Right hindlimb (tissue), 1 donor: ENCODE data around the gene SMOC1.

Experiments
- DNase-seq: peaks from one replicate; pipeline ENCODE4 v3.0.0-alpha.2; 2018

The SMOC1 gene

DNA sequence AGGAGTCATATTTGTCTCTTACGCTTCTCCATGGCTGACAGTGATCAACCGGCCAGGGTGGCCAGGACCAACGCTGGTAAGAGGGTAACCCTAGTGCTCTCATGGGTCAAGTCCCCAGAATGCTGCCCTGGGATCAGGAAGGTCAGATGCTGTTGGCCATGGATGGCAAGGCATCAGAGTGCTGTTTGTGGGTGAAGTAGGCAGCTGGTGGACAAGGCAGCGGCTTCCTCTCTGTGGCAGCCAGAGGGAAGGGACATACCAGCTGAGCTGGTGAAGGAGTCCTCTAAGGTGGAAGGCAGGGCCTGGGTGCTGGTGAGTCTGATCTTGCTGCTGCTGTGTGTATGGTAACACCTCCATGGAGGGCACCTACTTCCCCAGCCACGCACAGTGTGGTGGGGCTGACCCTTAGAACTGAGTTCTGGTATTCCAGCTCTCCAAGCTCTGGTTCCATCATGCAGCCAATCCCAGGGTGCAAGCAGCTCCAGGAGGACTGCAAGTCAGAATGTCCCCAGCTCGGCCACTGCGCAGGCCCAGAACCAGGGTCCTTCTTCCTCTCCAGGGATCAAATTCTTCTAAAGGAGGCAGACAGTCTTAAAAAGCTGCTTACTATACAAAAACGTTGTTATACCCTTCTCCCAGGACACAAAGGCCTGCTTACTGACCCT is 13.4 kb upstream of the SMOC1 start:
- DNase-seq, result no peak

GRCh38 chr14:69868363-69868963 is 10.8 kb upstream of the SMOC1 start:
- no peak for DNase-seq

- DNase-seq, result no peak
Observed at GRCh38 chr14:69870613-69871012, 8.6 kb upstream of the SMOC1 start.

DNA sequence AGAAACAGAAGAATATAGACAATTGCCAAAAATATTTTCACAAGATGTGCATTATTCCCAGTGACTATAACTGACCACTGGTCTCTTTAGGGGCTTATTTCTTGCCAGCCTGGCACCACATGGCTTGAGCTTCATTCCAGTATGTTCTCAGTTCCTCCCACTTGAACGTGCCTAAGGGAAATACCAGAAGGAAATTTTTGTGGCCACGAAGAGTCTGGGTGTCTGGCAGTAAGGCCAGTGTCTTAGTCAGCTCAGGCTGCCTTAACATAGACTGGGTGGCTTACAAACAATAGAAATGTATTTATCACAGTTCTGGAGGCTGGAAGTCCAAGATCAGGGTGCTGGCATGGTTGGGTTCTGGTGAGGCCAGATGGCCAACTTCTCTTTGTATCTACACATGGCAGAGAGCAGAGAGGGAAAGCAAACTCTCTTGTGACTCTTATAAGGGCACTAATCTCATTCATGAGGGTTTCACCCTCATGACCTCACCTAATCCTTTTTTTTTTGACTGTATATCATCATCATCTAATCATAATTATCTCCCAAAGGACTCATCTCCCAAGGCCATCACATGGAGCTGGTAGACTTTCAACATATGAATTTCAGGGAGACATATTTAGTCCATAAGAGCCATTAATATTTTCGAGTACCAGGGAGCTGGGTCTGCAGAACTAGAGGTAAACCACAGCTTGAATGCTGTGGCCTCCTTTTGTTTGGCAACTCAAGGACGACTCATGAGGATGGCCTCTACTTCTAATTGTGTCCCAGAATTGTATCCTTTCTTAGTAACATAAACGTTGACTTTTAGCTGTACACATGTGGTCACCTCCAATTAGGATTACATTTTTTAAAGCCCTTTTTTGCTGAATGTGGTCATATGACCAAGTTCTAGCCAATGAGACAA is 5.1 kb upstream of the SMOC1 start:
- no peak for DNase-seq

DNA sequence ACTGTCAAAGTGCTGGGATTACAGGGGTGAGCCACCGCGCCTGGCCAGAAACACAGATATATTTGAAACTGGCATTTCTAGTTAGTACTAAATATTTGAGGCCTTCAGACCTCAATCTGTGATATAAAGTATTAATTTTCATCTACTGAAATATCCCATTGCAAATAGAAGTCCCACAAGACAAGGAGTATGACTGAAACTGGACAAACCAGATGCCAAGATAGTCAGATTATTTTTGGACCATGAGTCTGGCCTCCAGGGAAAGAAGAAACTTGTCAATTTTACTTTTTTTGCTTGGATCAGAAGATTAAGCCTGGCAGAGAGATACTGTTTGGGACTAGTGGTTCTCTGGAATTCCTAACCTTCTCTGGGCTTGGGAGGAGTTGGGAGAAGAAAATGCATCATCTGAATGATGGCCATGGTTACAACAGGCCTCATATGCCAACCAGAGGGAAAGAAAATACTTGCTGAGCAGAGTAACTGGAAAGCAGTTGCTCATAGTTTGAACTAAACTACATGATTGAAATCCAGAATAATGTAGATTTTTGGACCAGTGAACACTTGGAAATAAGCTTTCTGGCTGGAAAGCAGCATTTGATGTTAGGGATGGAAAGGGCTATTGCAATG is 2.9 kb upstream of the SMOC1 start:
- DNase-seq, result no peak

- no peak for DNase-seq
Observed at GRCh38 chr14:69876848-69877306, 2.3 kb upstream of the SMOC1 start.

DNA sequence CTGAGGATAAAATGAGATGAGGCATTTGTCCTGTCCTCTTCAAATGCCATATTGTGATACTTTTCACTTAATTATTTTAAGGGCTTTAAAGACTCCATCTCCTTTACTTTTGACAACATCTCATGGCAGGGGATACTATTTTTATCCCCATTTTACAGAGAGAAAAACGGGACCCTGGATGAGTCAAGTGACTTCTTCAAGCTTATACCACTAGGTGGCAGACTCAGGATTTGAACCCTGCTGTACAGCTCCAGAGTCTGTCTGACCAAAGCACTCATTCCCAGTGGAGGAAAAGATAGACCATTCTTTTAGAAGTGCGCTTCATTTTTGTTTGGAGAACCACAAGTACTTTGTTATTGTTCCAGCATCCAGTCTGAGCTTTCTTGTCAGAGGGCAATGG is 1.7 kb upstream of the SMOC1 start:
- DNase-seq, result no peak

DNA sequence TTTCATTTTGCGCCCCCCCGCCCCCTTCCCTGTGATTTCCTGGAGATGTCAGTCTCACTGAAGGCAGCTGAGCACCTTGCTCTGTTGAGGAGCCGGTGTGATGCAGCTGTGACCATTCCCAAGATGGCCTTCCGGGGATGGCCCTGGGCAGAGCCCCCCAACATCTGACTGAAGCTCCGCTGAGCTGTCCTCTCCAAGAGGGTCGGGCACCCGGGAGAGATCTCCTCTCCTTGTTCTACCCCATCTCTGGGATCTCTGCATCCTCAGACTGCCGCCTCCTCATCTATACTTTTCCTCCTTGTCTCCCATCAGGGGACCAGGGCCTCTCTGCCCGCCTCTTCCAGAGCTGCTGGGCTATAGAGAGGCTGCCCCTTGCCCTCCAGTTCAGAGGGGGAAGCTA is 965 bp upstream of the SMOC1 start:
- no peak for DNase-seq

DNA sequence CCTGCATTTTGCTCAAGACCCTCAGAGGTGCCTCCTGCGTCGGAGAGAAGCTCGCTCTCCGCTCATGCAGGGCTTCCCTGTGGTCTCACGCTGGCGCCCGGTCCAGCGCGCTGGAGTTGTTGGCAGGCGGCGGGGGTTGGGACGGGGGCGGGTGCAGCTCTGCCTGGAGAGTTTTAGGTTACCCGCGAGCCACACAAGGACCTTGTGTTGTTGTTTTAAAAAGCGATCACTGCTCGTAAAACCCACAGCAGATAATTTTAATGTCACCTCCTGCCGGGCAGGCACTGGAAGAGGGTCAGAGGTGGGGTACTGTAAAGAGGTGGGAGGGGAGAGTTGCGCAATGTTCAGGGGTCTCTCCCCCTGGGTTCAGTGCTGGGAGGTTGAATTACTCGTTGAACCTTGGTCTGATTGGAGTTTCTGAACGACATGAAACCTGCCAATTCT is 850 bp downstream of the SMOC1 start:
- peak; percentile 48 for DNase-seq

GRCh38 chr14:69880893-69881292 is 1.7 kb downstream of the SMOC1 start:
- DNase-seq, result no peak

DNA sequence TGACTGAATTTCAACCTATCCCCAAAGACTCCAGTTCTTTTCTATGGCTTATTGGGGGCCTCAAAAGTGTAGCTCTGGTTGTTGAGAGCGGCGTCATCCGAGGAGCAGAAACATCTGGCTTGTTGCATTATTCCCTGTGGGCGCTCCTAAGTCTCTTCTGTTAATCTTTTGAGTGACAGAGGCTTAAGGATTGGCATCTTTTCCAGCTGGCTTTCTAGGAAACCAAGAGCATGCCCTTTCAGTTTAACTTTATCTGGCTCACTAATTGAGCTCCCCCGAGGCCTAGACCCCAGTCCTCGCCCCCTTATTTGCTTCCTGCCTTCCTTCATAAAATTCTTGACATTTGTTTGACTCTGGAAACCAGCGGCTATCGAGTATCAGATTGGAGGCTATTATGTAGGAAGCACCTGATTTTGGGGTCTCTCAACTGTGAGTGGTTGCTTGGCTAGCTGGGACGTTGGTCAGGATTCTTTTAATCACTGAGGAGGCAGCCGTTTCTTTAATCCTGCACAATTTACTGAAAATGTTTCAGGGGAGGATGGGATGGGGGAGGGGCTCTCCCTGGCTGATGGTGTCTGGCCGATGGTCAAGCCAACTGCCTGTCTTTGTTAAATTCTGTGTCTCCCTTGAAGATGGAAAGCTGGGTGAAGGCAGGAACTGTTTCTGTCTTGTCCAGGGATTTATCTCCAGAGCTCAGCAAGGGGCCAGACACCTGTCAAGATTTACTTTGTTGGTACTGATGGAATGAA is 3.1 kb downstream of the SMOC1 start:
- no peak for DNase-seq

- no peak for DNase-seq
Observed at GRCh38 chr14:69882915-69883314, 3.7 kb downstream of the SMOC1 start.

GRCh38 chr14:69886453-69887242 is 7.4 kb downstream of the SMOC1 start:
- DNase-seq, result no peak

DNA sequence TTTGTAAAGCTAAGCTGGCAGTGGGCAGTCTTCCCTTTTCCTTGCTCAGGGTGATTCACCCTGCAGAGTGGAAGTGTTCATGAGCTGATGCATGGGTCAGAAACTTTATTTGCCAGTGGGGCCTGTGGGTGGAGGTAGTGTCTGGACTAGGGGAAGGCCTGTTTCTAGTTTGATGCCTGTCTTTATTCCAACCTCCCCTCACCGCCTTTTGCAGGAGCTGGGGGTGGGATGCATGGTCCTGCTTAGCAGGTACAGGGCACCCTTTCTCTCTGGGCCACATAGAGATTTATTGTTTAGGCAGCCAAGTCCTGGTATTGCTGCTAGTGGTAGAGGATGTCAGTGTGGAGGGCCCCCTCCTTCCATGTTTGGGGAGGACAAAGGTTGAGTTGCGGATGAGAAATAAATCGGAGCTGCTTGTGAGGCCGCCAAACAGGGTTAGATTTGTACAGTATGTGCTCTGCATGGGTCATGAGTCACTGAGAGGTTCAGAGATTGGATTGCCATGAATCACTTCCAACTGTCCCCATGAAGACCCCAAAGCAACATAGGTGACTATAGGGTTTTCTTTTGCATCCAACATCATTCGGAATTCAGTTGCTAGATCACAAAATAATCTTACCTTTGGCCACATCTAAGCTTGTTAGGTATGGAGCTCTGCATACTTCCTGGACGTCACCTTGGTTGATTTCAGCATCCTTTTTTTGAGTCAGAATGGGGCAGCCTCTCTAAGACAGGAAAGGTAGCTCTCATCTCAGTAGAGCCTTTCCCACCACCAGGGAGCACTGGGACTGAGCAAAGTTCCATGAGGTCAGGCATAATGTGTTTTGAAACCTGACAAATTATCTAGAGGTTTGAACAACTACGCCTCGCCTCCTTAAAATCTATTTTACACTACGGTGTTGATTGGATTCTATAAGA is 8.8 kb downstream of the SMOC1 start:
- DNase-seq, result no peak

- DNase-seq, result no peak
Observed at GRCh38 chr14:69891422-69891821, 12.2 kb downstream of the SMOC1 start.

DNA sequence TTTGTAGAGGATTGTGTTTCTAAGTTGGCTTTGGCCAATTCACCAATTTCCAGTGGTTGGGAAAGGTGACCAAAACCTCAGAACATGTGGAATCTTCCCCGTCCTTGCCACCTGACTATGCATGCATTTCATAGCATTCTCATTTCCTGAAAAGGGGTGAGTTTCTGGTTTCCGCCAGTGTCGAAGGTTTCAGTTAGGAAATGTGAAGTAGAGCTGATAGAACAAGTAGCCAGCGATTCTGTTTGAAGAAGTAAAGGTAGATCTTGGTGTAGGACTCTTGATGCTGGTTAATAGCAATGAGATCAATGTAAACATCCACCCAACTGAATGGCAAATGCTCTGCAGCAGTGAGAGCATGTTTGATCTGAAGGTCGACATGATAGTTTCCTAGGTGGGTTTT is 15.9 kb downstream of the SMOC1 start:
- no peak for DNase-seq

DNA sequence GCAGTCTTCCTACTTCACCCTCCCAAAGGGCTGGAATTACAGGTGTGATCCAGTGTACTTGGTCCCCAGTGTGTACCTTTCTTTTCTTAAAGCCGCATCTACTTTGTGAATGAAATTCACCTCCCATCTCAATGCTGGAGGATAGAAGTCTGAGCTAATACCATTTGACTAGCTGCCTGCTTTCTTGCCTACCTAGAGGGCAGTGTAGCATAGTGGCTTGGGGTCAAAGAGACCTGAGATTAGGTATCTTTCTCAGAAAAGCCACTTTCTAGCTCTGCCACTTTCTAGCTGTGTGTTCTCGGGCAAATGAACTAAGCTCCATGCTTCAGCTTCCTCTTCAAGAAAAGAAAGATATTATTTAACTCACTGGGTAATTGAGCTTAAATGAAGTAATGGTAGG is 16.9 kb downstream of the SMOC1 start:
- DNase-seq, result no peak

DNA sequence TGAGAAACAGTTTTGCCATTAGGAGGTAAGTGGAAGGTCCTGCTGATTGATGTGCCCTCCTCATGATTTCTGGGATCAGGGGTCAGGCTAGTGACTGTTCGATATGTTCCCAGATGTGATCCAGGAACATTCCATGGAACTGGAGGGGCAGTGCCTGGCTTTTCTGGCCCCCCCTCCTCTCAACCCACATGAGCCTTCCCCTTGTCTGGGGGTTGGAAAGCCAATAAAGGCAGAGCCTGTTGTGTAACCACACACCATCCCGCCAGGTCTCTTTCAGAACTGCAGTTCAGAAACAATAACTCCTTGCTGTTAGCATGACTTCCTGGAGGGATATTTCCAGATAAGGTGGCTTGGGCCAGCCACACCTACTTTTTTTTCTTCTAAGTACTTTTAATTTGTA is 17.8 kb downstream of the SMOC1 start:
- no peak for DNase-seq

GRCh38 chr14:69900603-69901002 is 21.4 kb downstream of the SMOC1 start:
- no peak for DNase-seq

DNA sequence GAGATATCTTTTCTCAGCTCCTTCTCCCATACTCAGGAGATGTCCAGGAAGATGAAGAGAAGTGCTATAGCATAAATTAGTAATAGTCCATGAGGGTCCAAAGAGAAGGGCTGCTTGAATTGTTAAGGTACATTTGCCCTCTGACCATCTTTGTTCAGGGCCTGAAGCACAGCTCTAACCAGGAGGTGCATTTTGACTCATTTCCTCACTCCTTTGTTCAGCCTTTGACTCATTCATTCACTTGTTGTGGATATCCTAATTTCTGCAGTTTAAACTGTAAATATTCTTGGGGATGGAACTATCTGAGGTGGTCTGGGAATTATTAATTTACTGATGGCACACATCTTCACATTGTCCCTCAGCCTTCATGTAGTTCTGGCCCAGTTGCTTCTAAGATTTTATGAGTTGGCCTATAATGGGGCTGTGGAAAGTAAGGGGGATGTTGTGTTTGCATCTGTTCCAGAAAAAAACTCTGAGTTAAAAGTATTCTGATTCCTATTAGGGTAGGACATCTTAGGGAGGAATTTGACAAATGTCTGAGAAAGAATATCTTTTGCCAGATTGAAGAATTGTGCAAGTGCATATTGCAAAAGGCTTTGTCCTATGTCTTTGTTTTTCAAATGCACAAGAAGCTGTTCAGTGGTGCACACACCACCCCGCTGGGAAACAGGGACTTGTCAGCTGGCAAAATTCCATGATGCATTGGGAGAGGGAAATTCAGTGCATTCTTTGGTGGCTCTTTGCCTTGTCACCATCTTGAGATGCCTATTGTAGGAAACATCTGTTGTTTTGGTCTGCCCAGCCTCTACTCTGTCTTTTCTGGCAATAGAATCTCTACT is 22.1 kb downstream of the SMOC1 start:
- no peak for DNase-seq
